GM11168 (cell line): Measurements from ENCODE around the gene CBX4.

ENCODE experiments used
- in situ Hi-C: fragments of 300-500 bp; cut with MboI; formaldehyde crosslinking; loops from one replicate; pipeline ENCODE4 v1.12.0; 2022; ENCODE audit warnings: low sequenced_read_pairs; ENCODE audit not compliant: unreplicated experiment

Gene CBX4

GRCh38 chr17:79831265-79832217 is 7.7 kb downstream of the CBX4 start:
- in situ Hi-C loops, result no loop called here

- in situ Hi-C loops, result no loop called here
These were observed 8.4 kb downstream of the CBX4 start for GRCh38 chr17:79830763-79831264.

GRCh38 chr17:79830303-79830702 is 8.9 kb downstream of the CBX4 start:
- in situ Hi-C loops, result no loop called here

- in situ Hi-C loops, result no loop called here
These were observed 9.8 kb downstream of the CBX4 start for GRCh38 chr17:79829457-79829856.

GRCh38 chr17:79829004-79829403 is 10.2 kb downstream of the CBX4 start:
- in situ Hi-C loops, result no loop called here

GRCh38 chr17:79826841-79827578 is 12.2 kb downstream of the CBX4 start:
- in situ Hi-C loops, result no loop called here

- in situ Hi-C loops, result no loop called here
These were observed 13.0 kb downstream of the CBX4 start for GRCh38 chr17:79826204-79826680.

GRCh38 chr17:79825580-79825921 is 13.7 kb downstream of the CBX4 start:
- in situ Hi-C loops, result no loop called here

- in situ Hi-C loops, result no loop called here
These were observed 14.2 kb downstream of the CBX4 start for GRCh38 chr17:79824893-79825579.

- in situ Hi-C loops, result no loop called here
These were observed 15.0 kb downstream of the CBX4 start for GRCh38 chr17:79824234-79824633.

- in situ Hi-C loops, result no loop called here
These were observed 16.6 kb downstream of the CBX4 start for GRCh38 chr17:79822583-79823124.

GRCh38 chr17:79821331-79822095 is 17.7 kb downstream of the CBX4 start:
- in situ Hi-C loops, result no loop called here

GRCh38 chr17:79820959-79821330 is 18.3 kb downstream of the CBX4 start:
- in situ Hi-C loops, result no loop called here

- in situ Hi-C loops, result no loop called here
These were observed 19.5 kb downstream of the CBX4 start for GRCh38 chr17:79819534-79820276.

- in situ Hi-C loops, result no loop called here
These were observed 20.2 kb downstream of the CBX4 start for GRCh38 chr17:79819085-79819484.

- in situ Hi-C loops, result no loop called here
These were observed 21.0 kb downstream of the CBX4 start for GRCh38 chr17:79818026-79818758.

- in situ Hi-C loops, result no loop called here
These were observed 23.3 kb downstream of the CBX4 start for GRCh38 chr17:79815836-79816461.
